Measurements from ENCODE around the gene IGSF11.
"Not testable (repeated sequence)": the region's sequence is repeated elsewhere in the genome, so short reads cannot be mapped to it uniquely, and the experiment has no call there.

Gene IGSF11

DNA sequence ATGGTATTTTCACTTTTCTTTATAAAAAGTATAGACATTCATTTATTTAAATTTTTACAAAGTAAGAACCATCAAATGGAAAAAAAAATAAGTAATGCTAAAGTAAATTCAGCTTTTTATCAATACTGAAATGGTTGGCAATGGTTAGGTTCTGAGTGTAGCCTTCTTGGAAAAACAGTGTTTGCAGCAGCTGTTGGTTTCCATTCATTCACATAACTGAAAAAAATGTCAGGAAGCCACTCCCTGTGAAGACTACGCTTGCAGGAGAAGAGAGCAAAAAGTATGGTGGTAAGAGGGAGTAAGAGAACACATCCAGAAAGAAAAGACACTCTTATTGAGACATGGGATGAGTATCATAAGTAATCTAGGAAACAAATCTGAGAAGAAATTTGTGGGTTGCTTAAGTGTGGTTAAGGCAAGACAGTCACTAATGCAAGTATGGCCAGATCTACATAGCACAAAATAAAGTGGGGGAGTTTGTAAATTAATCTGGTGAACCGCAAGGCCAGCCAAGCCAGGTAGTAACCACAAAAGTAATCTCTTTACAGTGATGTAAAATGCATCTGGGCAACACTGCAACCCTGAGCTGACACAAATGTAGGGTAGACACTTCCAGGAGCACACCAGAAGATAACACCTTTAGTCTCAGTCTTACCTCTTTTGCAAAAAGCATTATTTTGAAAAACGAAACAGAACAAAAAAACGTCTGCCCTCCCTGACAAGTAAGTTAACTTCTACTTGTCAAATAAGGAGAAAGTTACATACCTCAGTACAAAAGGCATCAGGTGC is 133.7 kb downstream of the IGSF11 start:
- DNase-seq (ENCODE audit: extremely low spot score, insufficient read length, low read depth) (no peak), FAIRE-seq (no peak)

GRCh38 chr3:118890206-118890605 is 144.4 kb downstream of the IGSF11 start:
- FAIRE-seq (no peak), DNase-seq (ENCODE audit: extremely low spot score, insufficient read length, low read depth) (no peak)

GRCh38 chr3:118889691-118890090 is 145.0 kb downstream of the IGSF11 start:
- no peak for DNase-seq (ENCODE audit: extremely low spot score, insufficient read length, low read depth)
- no peak for FAIRE-seq

- DNase-seq (ENCODE audit: extremely low spot score, insufficient read length, low read depth) = no peak
- FAIRE-seq = no peak
Measured at GRCh38 chr3:118886708-118887107, 147.9 kb downstream of the IGSF11 start.

DNA sequence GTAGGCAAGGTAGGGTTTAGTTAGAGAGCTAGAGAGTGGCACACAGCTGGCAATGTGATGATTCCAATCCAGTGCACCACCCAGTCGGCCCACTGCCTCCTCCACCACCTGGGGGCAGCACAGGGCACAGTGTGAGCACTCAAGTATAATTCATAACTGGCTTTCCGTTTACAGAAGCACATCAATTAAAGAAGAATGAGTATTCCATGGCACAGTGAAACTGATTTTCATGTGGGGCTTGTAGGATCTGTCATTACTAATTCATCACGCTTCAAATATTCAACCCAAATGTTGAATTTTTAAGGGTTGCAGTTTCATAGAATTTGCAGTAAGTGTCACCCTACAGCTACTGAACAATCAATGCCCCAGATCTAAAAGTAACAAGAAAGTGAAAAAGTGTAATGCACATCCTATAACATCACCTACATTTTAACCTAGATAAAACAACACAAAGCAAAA is 149.9 kb downstream of the IGSF11 start:
- peak; percentile 2 for DNase-seq (ENCODE audit: extremely low spot score, insufficient read length, low read depth)
- FAIRE-seq = peak; percentile 81

DNA sequence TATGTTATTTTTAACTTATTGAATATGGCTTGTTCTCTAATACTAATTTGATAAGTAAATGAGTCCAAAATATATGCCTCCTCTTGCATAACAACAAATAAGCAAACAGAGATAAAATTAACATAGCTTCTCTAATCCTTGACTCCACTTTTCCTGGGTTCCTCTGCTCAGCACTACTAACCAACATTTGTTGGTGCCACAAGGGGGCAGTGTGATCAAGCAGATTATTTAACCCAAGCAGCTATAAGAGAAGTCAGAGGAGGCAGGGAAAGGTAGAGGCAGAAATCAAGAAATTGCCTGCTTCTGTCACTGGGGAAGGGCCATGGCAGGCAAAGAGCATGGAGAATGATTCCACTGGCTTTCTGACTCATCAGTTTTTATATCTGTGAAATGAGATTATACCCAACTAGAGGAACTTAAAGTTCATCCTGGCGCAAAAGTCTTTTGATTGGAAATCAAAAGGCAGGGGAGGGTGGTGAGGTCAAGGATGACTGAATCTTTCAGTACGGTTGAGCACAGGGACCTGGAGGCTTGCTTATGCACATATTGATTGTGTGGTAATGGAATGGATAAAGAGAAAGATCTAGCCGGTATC is 152.2 kb downstream of the IGSF11 start:
- FAIRE-seq (peak; percentile 92), DNase-seq (ENCODE audit: extremely low spot score, insufficient read length, low read depth) (peak; percentile 5)

DNA sequence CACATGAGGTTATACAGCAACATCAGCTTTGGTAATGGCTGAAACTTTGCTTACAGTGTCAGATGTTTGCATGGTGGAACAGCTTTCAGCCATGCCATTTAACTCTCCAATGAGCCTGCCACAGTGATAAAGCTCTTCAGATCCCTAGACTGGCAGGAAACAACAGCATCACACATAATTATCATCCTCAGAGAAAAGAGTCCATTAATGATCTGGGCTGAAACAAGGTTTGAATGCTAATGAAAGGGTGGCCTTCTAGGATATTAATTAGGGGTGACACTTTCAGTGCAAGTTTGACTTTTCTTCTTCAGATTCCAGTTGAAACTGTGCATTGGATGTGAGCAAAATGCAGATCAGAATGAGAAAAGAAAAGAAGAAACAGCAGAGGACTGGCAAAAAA is 166.6 kb downstream of the IGSF11 start:
- DNase-seq (ENCODE audit: extremely low spot score, insufficient read length, low read depth) (no peak), FAIRE-seq (no peak)

DNA sequence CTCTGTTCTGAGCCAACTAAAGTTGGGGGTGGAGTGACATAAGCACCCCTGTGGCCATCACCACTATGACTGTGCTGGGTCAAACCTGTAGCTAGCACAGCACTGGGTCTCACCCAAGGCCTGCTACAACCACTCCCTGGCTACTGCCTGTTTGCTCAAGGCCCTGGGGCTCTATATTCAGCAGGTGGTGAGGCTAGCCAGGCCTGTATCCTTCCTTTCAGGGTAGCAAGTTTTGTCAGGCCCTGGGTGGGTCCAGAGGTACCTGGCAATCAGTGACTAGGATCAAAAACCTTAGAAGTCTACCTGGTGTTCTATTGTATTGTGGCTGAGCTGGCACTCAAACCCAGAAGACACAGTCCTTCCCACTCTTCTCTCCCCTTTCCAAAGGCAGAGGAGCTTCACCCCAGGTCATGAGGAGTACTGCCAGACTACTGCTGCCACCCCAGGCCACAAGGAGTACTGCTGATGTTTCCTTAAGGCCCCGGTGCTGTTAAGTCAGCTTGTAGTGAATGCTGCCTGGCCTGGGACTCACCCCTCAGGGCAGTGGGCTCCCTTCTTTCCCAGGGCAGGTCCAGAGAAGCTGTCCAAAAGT is 170.8 kb downstream of the IGSF11 start:
- FAIRE-seq (no peak), DNase-seq (ENCODE audit: extremely low spot score, insufficient read length, low read depth) (no peak)

GRCh38 chr3:118859950-118860349 is 174.7 kb downstream of the IGSF11 start:
- FAIRE-seq (no peak), DNase-seq (ENCODE audit: extremely low spot score, insufficient read length, low read depth) (no peak)

DNA sequence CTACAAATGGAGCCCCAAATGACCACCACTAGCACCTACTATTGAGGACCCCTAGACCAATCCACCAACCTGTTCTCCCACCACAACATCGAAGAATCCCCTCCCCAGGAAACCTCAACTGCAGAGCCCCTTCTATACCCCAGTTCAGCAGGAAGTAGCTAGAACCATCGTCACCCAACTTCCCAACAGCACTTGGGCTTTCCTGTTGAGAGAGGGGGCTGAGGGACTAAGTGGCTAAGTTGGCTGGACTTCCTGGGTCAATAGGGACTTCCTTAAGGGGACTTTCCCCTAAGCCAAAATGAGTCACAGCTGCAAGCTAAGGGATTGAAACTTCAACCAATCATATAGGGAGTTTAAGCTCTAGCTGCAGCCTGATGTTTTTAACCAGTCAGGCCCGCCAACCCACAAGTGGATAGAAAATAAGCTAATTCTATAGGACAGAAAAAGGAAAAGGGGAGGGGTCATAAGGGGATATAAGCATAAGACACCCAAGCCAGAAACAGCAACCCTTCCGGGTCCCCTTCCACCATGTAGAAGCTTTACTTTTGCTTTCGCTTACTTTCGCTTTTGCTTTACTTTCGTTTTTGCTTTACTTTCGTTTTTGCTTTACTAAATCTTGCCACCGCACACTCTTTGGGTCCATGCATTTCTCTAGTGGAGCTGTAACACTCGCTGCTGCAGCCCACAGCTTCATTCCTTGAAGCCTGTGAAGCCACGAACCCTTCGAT is 183.0 kb downstream of the IGSF11 start:
- not testable (repeated sequence) for DNase-seq (ENCODE audit: extremely low spot score, insufficient read length, low read depth)
- FAIRE-seq = peak; percentile 59

DNA sequence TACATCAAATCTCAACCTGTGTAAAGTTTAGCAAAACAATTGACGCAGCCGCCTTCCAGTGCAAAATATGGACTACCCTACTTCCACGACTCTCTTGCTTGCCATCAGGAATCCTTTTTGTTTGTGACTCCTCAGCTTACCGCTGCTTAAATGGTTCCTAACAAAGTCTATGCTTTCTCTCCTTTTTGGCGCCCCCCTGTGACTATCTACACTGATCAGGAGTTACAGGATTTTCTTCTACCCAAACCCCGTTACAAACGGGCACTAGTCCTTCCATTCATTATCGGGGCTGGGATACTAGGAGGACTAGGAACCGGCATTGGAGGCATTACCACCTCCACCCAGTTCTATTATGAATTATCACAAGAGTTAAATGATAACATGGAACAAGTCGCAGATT is 184.0 kb downstream of the IGSF11 start:
- DNase-seq (ENCODE audit: extremely low spot score, insufficient read length, low read depth) (no peak), FAIRE-seq (no peak)
